ENCODE data around the gene TEK.

Gene TEK

DNA sequence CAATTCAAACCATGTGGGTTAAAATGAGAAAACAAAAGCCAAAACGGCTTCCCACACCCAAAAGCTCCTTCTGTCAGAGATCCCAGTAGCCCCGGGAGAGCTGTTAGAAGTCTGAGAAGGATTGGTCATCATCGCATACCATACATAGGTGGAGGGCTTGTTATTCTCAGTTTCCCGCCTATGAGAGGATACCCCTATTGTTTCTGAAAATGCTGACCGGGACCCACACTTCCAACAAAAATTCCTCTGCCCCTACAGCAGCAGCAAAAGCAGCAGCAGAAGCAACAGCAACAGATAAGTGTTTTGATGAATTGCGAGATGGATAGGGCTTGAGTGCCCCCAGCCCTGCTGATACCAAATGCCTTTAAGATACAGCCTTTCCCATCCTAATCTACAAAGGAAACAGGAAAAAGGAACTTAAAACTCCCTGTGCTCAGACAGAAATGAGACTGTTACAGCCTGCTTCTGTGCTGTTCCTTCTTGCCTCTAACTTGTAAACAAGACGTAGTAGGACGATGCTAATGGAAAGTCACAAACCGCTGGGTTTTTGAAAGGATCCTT is at the start of gene TEK:
TEK (plus strand) TSS at position 245 of the 561 bp plus-strand sequence. CDS start 366 bp downstream, outside the sequence.
- TF ChIP-seq MYC (IDR thresholded peaks at IDR 0.05; ENCODE audit: low read depth, low read length), result no peak
- TF ChIP-seq, protein P1, sequence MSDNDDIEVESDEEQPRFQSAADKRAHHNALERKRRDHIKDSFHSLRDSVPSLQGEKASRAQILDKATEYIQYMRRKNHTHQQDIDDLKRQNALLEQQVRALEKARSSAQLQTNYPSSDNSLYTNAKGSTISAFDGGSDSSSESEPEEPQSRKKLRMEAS (IDR thresholded peaks at IDR 0.05; ENCODE audit: low read depth, low read length), result no peak
- TF ChIP-seq POLR2A (IDR thresholded peaks at IDR 0.05; ENCODE audit: extremely low read depth, insufficient read length), result no peak
- TF ChIP-seq CTCF (IDR thresholded peaks at IDR 0.05; ENCODE audit: low read depth, low read length), result no peak
- DNase-seq (ENCODE audit: low read depth), result no peak
- H3K4me3 ChIP-seq (ENCODE audit: low read depth, low read length), result no peak within 1 kb of the TSS

- TF ChIP-seq, protein P1 (IDR thresholded peaks at IDR 0.05; ENCODE audit: low read depth, low read length), result no peak
- H3K4me3 ChIP-seq (ENCODE audit: low read depth, low read length), result no peak overlapping the region
- no peak for DNase-seq (ENCODE audit: low read depth)
These were observed 49.6 kb upstream of the TEK start for GRCh38 chr9:27059412-27059811.

DNA sequence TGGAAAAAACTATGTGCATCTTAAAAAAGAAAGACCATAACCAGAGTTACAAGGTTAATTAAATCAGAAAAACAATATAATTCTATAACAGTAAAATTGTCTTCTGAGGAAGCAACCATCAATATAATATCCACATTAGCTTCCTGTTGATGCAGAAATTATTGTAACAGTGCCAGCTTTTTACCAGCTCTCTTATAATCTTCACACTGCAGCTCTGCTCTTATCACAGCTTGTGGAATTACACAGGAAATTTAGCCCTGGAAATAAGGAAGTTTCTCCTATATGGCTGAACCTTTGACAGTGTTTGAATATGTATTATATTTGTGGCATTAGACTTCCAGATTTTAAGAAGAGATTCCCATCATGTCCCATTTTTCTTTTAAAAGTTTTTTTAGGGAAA is 49.1 kb upstream of the TEK start:
- TF ChIP-seq CTCF (IDR thresholded peaks at IDR 0.05; ENCODE audit: low read depth, low read length), result no peak
- no peak for TF ChIP-seq POLR2A (IDR thresholded peaks at IDR 0.05; ENCODE audit: extremely low read depth, insufficient read length)
- TF ChIP-seq, protein P1 (IDR thresholded peaks at IDR 0.05; ENCODE audit: low read depth, low read length), result no peak
- TF ChIP-seq MYC (IDR thresholded peaks at IDR 0.05; ENCODE audit: low read depth, low read length), result no peak
- no peak overlapping the region for H3K4me3 ChIP-seq (ENCODE audit: low read depth, low read length)
- no peak for DNase-seq (ENCODE audit: low read depth)

GRCh38 chr9:27065288-27065687 is 43.7 kb upstream of the TEK start:
- TF ChIP-seq MYC (IDR thresholded peaks at IDR 0.05; ENCODE audit: low read depth, low read length) (no peak), POLR2A (IDR thresholded peaks at IDR 0.05; ENCODE audit: extremely low read depth, insufficient read length) (no peak), CTCF (IDR thresholded peaks at IDR 0.05; ENCODE audit: low read depth, low read length) (no peak)
- TF ChIP-seq, protein P1 (IDR thresholded peaks at IDR 0.05; ENCODE audit: low read depth, low read length), result no peak
- no peak overlapping the region for H3K4me3 ChIP-seq (ENCODE audit: low read depth, low read length)
- DNase-seq (ENCODE audit: low read depth), result no peak

DNA sequence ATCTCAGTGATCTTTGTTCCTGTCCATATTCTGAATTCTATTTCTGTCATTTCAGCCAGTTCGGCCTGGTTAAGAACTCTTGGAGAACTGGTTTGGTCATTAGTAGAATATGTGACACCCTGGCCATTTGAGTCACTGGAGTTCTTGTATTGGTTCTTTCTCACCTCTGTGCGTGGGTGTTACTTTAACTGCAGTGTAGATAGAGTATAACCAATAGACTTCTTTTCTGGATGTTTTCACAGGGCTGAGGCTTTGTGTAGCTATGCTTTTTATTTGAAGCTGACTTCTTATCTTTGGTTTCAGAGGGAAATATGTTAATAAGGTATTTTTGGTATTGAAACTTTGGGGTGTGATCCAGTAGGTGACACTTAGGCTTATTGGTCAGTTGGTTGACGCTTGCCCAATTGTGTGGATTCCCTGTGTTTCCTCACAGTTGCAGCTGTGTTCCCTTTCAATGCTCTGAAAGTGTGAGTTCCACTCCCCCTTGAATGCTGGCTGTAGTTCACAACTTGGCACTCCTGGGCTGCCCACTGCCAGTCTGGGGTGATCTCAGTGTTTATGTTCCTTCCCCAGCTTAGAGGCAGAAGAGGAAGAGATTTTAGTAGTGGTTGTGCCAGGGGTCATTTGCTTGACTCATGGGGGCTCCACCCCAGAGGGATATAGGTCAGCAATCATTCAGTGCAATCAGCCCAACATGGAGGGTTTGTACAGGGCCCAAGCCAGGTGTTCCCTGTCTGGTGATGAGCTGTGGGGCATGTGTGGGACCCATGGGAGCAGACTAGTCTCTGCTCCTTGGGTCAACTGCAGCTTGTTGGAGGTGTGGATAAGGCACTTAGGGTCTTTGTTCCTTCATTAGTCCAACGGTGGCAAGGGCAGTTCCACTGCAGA is 34.9 kb upstream of the TEK start:
- DNase-seq (ENCODE audit: low read depth), result no peak
- no peak overlapping the region for H3K4me3 ChIP-seq (ENCODE audit: low read depth, low read length)
- TF ChIP-seq, protein P1 (IDR thresholded peaks at IDR 0.05; ENCODE audit: low read depth, low read length), result no peak

GRCh38 chr9:27078685-27079084 is 30.3 kb upstream of the TEK start:
- no peak for DNase-seq (ENCODE audit: low read depth)
- no peak overlapping the region for H3K4me3 ChIP-seq (ENCODE audit: low read depth, low read length)
- TF ChIP-seq POLR2A (IDR thresholded peaks at IDR 0.05; ENCODE audit: extremely low read depth, insufficient read length), result no peak
- TF ChIP-seq, protein P1 (IDR thresholded peaks at IDR 0.05; ENCODE audit: low read depth, low read length), result no peak
- TF ChIP-seq MYC (IDR thresholded peaks at IDR 0.05; ENCODE audit: low read depth, low read length), result no peak
- TF ChIP-seq CTCF (IDR thresholded peaks at IDR 0.05; ENCODE audit: low read depth, low read length), result no peak
